Measurements from ENCODE around the gene PI4KB.

Gene PI4KB

GRCh38 chr1:151312411-151312810 is 14.8 kb downstream of the PI4KB start:
- DNase-seq (ENCODE audit: low spot score) (no peak), ATAC-seq (ENCODE audit: low read depth) (no peak)
- Histone ChIP-seq H3K4me1 (ENCODE audit: insufficient read depth, poor library complexity, severe bottlenecking) (peaks cover 22% of the 10 kb centered on the region), H3K27ac (ENCODE audit: poor library complexity, severe bottlenecking) (peak overlapping the region; percentile 57), H3K9me3 (ENCODE audit: severe bottlenecking) (no peaks in the 10 kb centered on the region), H3K27me3 (ENCODE audit: insufficient read depth, poor library complexity, severe bottlenecking) (no peaks in the 10 kb centered on the region), H3K4me3 (ENCODE audit: severe bottlenecking) (no peak overlapping the region), H3K36me3 (ENCODE audit: low read depth) (peaks cover 81% of the 10 kb centered on the region)
- TF ChIP-seq CTCF (IDR thresholded peaks at IDR 0.05; ENCODE audit: poor library complexity, severe bottlenecking), result no peak

- H3K27me3 ChIP-seq (ENCODE audit: insufficient read depth, poor library complexity, severe bottlenecking), result no peaks in the 10 kb centered on the region
- H3K27ac ChIP-seq (ENCODE audit: poor library complexity, severe bottlenecking), result peak overlapping the region; percentile 57
- TF ChIP-seq CTCF (IDR thresholded peaks at IDR 0.05; ENCODE audit: poor library complexity, severe bottlenecking), result no peak
- H3K9me3 ChIP-seq (ENCODE audit: severe bottlenecking), result no peaks in the 10 kb centered on the region
- no peak overlapping the region for H3K4me3 ChIP-seq (ENCODE audit: severe bottlenecking)
- peak; percentile 98 for DNase-seq (ENCODE audit: low spot score)
- H3K36me3 ChIP-seq (ENCODE audit: low read depth), result peaks cover 84% of the 10 kb centered on the region
- peak; percentile 97 for ATAC-seq (ENCODE audit: low read depth)
- peaks cover 22% of the 10 kb centered on the region for H3K4me1 ChIP-seq (ENCODE audit: insufficient read depth, poor library complexity, severe bottlenecking)
Measured at GRCh38 chr1:151311589-151312331, 15.5 kb downstream of the PI4KB start.

- peaks cover 22% of the 10 kb centered on the region for H3K4me1 ChIP-seq (ENCODE audit: insufficient read depth, poor library complexity, severe bottlenecking)
- H3K9me3 ChIP-seq (ENCODE audit: severe bottlenecking), result no peaks in the 10 kb centered on the region
- no peak for TF ChIP-seq CTCF (IDR thresholded peaks at IDR 0.05; ENCODE audit: poor library complexity, severe bottlenecking)
- peaks cover 87% of the 10 kb centered on the region for H3K36me3 ChIP-seq (ENCODE audit: low read depth)
- H3K27ac ChIP-seq (ENCODE audit: poor library complexity, severe bottlenecking), result no peak overlapping the region
- H3K4me3 ChIP-seq (ENCODE audit: severe bottlenecking), result no peak overlapping the region
- ATAC-seq (ENCODE audit: low read depth) (no peak), DNase-seq (ENCODE audit: low spot score) (no peak)
- H3K27me3 ChIP-seq (ENCODE audit: insufficient read depth, poor library complexity, severe bottlenecking), result no peaks in the 10 kb centered on the region
Measured at GRCh38 chr1:151311011-151311410, 16.2 kb downstream of the PI4KB start.

GRCh38 chr1:151309811-151310323 is 17.3 kb downstream of the PI4KB start:
- DNase-seq (ENCODE audit: low spot score), result no peak
- Histone ChIP-seq H3K27ac (ENCODE audit: poor library complexity, severe bottlenecking) (no peak overlapping the region), H3K27me3 (ENCODE audit: insufficient read depth, poor library complexity, severe bottlenecking) (no peaks in the 10 kb centered on the region), H3K4me3 (ENCODE audit: severe bottlenecking) (no peak overlapping the region), H3K4me1 (ENCODE audit: insufficient read depth, poor library complexity, severe bottlenecking) (peaks cover 22% of the 10 kb centered on the region), H3K9me3 (ENCODE audit: severe bottlenecking) (no peaks in the 10 kb centered on the region), H3K36me3 (ENCODE audit: low read depth) (peaks cover 88% of the 10 kb centered on the region)
- TF ChIP-seq CTCF (IDR thresholded peaks at IDR 0.05; ENCODE audit: poor library complexity, severe bottlenecking), result no peak
- ATAC-seq (ENCODE audit: low read depth), result no peak

All from RWPE2 (cell line).